ENCODE results near the gene DNAJB1. TPM values are rescaled to one million over a fixed set of nuclear protein-coding genes. Genes with fewer than 3 reads are reported as not detected.

The DNAJB1 gene
- total and polyA plus RNA-seq, 2 of the 13 experiments (the other 11 are each of a cell fraction or from before 2014, with no cell fraction given) = 87.5 to 97.3 TPM

GRCh38 chr19:14496029-14496833, 22.0 kb downstream of the DNAJB1 start, which contains the start of gene GIPC1 (continued):
- TF ChIP-seq ZNF572 (CRISPR knock-in tag; IDR thresholded peaks at IDR 0.05) (no peak), ZNF33A (CRISPR knock-in tag; IDR thresholded peaks at IDR 0.05; ENCODE audit: borderline replicate concordance) (no peak), HOMEZ (CRISPR knock-in tag; IDR thresholded peaks at IDR 0.05; ENCODE audit: low read depth) (peak; percentile 66), GPN1 (CRISPR knock-in tag; IDR thresholded peaks at IDR 0.05; ENCODE audit: borderline replicate concordance) (no peak), CREBL2 (CRISPR knock-in tag; IDR thresholded peaks at IDR 0.05; ENCODE audit: borderline replicate concordance) (no peak), HOXD1 (CRISPR knock-in tag; IDR thresholded peaks at IDR 0.05) (0 out of 2 replicates have a peak, but pooled peaks have one; percentile 70), ARNTL (CRISPR knock-in tag; IDR thresholded peaks at IDR 0.05) (peak; percentile 88), ZNF615 (CRISPR knock-in tag; IDR thresholded peaks at IDR 0.05; ENCODE audit: borderline replicate concordance) (no peak), ZNF580 (CRISPR knock-in tag; IDR thresholded peaks at IDR 0.05; ENCODE audit: borderline replicate concordance, low read depth) (peak; percentile 49; the same call in 1 of the 2 replicates), SRY (CRISPR knock-in tag; IDR thresholded peaks at IDR 0.05) (no peak), ZFP91 (CRISPR knock-in tag; IDR thresholded peaks at IDR 0.05; ENCODE audit: borderline replicate concordance) (peak; percentile 59; the same call in 1 of the 2 replicates), THRA (CRISPR knock-in tag; IDR thresholded peaks at IDR 0.05; ENCODE audit: borderline replicate concordance) (0 out of 2 replicates have a peak, but pooled peaks have one; percentile 36), SATB2 (CRISPR knock-in tag; IDR thresholded peaks at IDR 0.05) (no peak), TARDBP (CRISPR knock-in tag; IDR thresholded peaks at IDR 0.05) (peak; percentile 85), NCOA5 (CRISPR knock-in tag; IDR thresholded peaks at IDR 0.05) (no peak), CENPBD1 (CRISPR knock-in tag; IDR thresholded peaks at IDR 0.05; ENCODE audit: borderline replicate concordance, low read depth) (peak; percentile 46; the same call in 1 of the 2 replicates), SALL1 (CRISPR knock-in tag; IDR thresholded peaks at IDR 0.05) (peak; percentile 88), HMG20B (CRISPR knock-in tag; conservative IDR thresholded peaks at IDR 0.05) (peak; percentile 62; the same call in 1 of the 2 replicates), ZSCAN9 (CRISPR knock-in tag; IDR thresholded peaks at IDR 0.05; ENCODE audit: borderline replicate concordance) (peak; percentile 75; the same call in 1 of the 2 replicates), TBP (CRISPR knock-in tag; IDR thresholded peaks at IDR 0.05) (no peak), ZNF224 (CRISPR knock-in tag; IDR thresholded peaks at IDR 0.05) (no peak), ZNF296 (CRISPR knock-in tag; conservative IDR thresholded peaks at IDR 0.05) (no peak)
